NCI-H187 (cell line): ENCODE measurements around the gene KPRP.

ENCODE experiments used
- DNase-seq, 2 experiments: peaks; one replicate each; lab custom pipeline; 2025; lab: John Stamatoyannopoulos, UW

Gene KPRP

DNA sequence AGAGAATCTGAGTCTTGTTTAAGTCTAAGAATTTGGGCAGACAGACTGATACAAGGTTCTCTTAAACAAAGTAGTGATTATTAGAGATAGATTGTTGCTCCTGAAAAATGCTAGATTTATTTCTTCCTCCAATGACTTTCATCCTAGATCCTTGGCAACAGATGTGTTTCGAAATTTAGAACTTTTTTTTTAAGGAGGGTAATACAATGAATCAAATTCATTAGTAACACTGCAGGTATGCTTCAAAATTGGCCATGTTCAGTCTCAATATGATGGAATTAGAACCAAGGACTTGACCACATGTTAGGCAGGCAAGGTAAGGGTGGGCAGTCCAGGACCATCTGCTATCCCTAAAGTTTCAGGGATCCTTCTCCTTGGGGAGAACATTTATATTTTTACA is 12.6 kb downstream of the KPRP start:
- no peak for DNase-seq

DNA sequence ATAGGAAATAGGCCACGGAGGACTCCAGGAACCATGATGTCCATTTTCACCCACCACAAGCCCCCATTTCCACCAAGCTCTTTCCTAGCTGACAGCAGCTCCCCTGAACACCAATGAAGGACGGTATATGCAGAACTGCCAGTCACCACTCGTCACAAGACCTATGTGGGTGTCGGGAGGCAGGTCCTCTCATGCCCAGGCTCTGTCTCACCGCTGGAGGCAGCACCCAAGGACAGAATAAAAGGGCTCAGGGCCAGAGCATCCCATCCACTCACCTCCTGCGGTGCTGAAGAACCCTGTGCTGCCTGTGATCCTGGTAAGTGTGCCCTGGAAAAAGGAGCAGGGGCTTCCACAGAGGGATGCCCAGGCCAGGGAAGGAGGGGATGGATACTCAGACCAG is 17.1 kb downstream of the KPRP start, which contains the start of gene LCE1F:
Gene LCE1F, plus strand, starts transcription at position 266 of the 400 bp plus-strand sequence. CDS start 1,232 bp downstream, outside the sequence.
- DNase-seq, result no peak

DNA sequence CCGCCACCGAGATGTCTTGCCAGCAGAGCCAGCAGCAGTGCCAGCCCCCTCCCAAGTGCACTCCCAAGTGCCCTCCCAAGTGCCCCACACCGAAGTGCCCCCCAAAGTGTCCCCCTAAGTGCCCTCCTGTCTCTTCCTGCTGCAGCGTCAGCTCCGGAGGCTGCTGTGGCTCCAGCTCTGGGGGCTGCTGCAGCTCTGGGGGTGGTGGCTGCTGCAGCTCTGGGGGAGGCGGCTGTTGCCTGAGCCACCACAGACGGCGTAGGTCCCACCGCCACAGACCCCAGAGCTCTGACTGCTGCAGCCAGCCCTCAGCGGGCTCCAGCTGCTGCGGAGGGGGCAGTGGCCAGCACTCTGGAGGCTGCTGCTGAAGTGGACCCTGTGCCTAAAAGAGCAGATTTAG is 18.5 kb downstream of the KPRP start:
- DNase-seq, result no peak

DNA sequence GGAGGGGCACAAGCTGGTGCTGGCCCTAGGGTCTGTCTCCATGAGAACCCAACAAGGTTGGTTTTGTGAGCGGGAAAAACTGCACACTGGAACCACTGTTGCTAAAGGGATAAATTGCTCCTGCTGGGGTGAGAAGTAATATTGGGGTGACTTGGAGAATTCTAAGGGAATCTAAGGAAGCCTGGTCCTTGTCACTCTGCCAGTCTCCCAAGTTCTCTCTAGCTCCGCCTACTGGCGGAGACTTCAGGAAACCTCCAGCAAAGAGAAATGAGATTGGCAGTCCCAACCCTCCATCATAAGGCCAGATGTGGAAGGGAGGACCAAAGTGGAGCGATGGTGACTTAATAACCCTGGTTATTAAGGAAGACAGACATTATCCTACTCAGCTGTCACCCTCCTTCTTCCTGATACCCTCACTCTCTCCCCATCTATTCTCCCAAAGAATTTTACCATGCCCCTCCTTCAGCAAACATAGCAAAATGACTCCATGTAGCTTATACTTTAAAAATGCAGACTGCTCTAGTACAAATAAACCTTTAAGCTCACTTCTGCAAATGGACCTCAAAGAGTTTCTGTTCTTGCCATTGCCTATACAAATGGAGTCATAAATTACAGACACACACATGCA is 19.8 kb downstream of the KPRP start:
- no peak for DNase-seq

DNA sequence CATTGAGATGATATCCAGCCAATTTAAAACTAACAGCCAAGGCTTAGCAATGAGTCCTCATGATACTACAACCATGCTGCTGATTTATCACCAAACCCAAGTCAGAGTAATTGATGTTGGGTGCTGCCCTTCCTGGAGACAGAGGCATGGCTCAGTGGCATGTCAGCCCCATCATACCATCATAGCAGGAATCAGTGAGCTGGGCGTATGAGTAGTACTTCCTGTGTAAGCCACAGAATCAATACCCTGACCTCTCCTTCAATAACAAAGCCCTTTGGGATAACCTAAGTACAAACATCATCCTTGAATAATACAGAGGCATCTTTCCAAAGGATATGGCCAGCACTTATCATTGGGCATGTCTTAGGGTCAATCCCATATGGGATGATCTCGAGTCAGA is 25.3 kb downstream of the KPRP start:
- DNase-seq, result no peak

DNA sequence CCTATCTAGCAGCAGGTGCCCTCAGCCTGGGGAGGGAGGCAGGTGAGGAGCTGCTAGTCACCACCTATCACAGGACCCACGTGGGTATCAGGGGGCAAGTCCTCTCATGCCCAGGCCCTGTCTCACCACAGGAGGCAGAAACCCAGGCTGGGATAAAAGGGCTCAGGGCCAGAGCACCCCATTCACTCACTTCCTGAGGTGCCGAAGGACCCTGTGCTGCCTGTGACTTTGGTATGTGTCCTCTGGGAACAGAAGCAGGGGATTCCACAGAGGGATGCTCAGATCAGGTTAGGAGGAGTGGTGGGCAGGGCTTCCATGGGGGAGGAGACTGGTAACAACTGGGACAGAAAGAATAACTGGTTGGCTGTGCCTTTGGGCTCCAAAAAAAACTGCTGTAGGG is 28.3 kb downstream of the KPRP start, which contains the start of gene LCE1E:
Gene LCE1E, plus strand, starts transcription at position 181 of the 400 bp plus-strand sequence. CDS start 1,043 bp downstream, outside the sequence.
- DNase-seq, result no peak

DNA sequence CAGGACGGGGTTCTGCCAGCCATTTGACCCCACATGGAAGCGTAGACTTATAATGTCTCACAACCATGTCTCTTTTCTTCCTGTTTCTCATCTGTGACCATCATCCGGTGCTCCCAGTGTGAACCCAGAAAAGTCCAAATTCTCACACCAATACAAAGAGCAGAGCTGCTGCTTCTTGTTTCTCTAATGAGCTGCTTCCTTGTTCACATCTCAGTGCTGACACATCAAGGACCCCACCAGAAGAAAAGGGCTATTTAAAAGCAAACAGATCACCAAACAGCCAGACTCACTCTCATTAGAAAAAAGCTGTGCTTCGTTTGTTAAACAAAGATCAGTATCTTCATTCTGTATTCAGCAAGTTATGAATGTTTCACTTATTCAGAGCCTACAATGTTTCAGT is 37.9 kb downstream of the KPRP start:
- no peak for DNase-seq

DNA sequence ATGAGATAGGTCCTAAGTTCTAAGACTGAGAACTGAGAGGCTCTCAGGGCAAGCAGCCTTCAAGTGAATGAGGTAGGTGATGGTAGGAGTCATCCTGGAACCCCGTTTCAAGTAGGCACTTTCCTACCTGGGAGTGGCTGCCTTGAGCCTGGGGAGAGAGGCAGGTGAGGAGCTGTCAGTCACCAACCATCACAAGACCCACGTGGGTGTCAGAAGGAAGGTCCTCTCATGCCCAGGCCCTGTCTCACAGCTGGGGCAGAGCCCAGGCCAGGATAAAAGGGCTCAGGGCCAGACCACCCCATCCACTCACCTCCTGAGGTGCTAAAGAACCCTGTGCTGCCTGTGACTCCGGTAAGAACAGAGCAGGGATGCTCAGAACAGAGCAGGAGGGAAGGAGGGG is 38.6 kb downstream of the KPRP start, which contains the start of gene LCE1D:
Gene LCE1D, plus strand, starts transcription at position 301 of the 400 bp plus-strand sequence. CDS start 1,074 bp downstream, outside the sequence.
- DNase-seq, result no peak

DNA sequence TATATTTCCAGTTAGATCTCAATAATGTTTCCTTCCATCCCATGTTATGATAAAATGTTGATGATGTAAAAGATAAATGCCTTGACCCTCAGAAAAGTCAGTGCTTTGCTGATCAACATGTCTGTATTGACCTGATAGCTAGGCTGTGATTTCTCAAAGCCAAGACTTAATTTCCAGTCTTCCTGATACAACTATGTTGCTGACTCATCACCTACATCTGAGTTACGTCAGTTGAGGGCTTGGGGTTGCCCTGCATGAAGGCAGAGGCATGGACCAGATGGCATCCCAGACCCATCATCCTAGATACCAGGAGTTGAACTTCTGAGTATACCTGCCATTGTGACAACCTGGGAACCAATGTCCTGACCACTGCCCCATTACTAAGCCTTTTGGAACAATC is 43.5 kb downstream of the KPRP start:
- no peak for DNase-seq

DNA sequence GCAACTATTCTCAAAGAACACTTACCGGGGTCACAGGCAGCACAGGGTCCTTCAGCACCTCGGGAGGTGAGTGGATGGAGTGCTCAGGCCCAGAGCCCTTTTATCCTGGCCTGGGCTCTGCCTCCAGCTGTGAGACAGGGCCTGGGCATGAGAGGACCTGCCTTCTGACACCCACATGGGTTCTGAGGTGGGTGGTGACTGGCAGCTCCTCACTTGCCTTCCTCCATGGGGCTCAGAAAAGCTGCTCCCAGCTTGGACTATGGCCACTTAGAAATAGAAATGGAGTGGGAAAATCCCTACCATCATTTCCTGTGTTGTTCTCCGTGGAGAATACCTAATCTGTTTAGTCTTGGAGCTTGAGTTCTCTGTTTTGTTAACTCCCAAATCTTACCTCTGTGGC is 48.8 kb downstream of the KPRP start, which contains the start of gene LCE1C:
Gene LCE1C, minus strand, starts transcription at position 76 of the 400 bp plus-strand sequence. CDS start 1,173 bp downstream, outside the sequence.
- no peak for DNase-seq

DNA sequence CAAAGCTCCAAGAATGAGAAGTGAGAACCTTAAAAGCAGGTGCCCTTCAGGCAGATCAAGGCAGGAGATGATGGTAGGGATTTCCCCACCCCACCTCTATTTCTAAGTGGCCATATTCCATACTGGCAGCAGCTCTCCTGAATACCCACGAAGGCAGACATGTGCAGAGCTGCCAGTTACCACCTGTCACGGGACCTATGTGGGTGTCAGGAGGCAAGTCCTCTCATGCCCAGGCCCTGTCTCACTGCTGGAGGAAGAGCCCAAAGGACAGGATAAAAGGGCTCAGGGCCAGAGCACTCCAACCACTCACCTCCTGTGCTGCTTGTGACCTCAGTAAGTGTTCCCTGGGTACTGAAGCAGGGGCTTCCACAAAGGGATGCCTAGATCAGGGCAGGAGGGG is 53.2 kb downstream of the KPRP start:
- DNase-seq, result no peak
